Activated T-cell treated with anti-CD3 and anti-CD28 coated beads for 1 hour (primary cell): ENCODE measurements around the gene ATP5PD.
"Not testable (repeated sequence)": the region's sequence is repeated elsewhere in the genome, so short reads cannot be mapped to it uniquely, and the experiment has no call there.

Experiments
- DNase-seq: peaks from one replicate; pipeline ENCODE4 v3.0.0-alpha.2; 2020; ENCODE audit warnings: low read depth

Gene ATP5PD

DNA sequence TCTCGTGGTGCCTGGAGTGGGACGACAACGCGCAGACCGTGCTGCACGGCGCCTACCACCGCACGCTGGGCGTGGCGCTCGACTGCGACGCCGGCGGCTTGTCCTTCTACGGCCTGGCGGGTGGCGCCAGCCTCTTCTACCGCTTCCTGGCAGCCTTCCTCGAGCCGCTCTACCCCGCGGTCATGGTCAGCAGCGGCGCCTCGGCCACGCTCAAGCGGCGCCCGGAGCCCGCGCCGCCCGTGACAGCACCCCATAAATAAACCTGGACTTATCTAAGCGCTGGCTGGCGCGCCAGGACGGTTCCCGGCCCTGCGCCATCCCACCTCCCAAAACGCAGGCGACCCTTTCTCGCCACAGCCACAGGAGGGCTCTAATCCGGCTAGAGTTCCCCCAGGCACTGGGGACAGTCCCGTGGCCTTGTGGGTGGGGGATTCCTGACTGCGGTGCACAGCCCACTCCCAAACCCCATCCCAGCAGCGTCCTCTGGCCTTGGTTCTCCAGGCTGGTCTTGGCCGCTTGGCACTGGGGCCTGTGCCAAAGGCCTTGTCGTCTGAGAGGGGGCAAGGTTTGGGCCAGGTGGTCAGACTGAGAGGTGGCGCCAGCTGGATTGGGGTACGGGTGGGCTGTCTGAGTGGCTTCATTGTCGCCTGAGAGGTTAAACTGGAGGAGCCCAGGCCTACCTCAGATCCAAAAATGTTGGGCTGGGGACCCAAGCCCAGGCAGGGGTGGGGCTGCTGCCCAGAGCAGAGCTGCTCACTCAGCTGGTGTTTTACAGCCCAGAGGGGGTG is 30.9 kb upstream of the ATP5PD start:
- DNase-seq = peak; percentile 36

DNA sequence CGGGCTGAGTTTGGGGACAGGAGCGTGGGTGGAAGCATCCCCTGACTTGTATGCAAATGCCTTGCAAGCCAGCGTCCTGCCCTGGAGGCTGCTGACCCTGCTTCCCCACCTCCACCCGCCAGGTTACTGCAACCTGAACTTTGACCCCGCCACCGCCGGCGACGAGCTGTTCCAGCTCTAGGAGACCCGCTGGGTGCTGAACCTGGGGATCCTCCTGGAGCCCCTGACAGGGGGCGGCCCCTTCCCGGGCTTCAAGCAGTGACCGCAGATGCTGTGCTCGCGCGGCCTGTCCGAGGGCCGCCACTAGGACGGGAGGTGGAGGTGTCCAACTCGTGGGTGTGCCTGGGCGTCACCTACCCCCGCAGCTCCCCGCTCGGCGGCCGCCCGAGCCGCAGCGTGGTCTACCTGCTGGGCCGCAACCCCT is 30.3 kb upstream of the ATP5PD start:
- no peak for DNase-seq

GRCh38 chr17:75075597-75076336 is 29.0 kb upstream of the ATP5PD start:
- no peak for DNase-seq

DNA sequence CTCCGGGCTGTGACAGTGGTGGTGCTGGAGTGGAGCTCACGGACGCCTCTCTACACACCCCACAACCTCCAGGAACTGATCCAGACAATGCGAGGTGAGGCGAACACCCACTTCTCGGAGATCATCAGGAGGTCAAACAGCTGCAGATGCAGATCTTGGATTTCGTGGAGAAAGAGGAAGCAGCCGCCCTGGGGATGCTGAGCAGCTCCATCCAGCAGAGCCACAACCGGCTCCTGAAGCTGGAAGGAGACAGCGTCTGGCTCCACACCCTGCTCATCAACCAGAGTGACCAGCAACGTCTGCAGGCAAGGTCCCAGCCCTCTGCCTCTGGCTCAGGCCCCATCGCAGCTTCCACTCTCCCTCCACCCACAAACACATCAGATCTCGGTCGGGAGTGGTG is 27.8 kb upstream of the ATP5PD start:
- DNase-seq = no peak

DNA sequence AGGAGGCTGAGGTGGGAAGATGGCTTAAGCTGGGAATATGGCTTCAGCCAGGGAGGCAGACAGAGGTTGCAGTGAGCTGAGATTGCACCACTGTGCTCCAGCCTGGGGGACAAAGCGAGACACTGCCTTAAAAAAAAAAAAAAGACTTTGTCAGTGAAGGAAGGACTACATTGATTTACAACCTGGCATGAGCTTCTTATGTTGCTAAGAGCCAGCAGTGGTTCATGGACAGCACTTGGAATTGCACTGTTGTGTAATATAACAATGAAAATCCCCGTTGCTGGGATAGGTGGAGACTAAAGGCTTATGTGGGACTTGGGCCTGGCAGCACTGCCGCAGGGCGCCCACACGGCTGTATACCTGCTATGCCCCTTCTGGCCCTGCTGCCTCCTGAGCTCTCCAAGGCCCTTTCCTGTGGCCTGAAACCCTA is 26.9 kb upstream of the ATP5PD start:
- DNase-seq = no peak

GRCh38 chr17:75072909-75073308 is 26.1 kb upstream of the ATP5PD start:
- DNase-seq = not testable (repeated sequence)

DNA sequence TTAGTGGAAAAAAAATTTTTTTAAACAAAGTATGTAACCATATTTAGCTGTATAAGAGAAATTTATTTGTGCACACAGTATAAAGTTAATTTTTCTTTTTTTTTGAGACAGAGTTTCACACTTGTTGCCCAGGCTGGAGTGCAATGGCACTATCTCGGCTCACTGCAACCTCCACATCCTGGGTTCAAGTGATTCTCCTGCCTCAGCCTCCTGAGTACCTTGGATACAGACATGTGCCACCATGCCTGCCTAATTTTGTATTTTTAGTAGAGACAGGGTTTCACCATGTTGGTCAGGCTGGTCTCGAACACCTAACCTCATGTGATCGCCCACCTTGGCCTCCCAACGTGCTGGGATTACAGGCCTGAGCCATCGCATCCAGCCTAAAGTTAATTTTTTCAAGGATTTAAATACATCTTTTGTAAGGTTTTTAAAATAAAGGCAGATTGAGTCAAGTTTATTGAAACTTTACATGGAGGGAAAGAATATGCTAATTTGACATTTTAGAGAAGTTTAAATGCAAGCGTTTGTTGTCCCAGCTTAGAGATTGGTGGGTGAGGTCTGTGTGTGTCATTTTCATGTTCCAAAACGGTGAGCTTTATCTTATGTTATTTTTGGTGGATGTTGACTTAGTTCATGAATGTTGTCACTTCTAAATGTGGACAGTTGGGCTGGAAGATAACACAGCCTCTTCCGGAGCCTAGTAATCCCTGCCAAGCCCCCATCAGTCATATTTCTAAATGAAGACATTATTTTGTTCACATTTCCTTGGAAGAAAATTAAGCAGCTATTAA is 24.9 kb upstream of the ATP5PD start:
- not testable (repeated sequence) for DNase-seq

DNA sequence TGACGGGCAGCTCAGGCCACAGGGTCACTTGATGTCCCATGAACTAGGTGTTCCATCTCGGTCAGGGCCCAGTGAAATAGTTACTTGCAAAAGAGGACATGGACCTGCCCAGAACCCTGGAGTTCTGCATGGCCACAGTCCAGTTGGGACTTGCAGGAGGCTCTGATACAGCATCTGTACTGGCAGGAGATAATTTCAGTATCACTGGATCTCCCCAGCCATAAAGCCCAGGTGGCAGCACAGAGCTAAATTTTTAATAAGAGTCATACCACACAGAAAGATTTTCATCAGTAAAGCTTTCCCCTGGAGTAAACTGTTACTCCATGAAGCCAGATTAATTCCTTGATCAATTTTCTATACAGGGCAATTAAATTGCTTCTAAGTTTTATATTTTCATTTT is 23.0 kb upstream of the ATP5PD start:
- no peak for DNase-seq

GRCh38 chr17:75068750-75069149 is 22.0 kb upstream of the ATP5PD start:
- DNase-seq = no peak

DNA sequence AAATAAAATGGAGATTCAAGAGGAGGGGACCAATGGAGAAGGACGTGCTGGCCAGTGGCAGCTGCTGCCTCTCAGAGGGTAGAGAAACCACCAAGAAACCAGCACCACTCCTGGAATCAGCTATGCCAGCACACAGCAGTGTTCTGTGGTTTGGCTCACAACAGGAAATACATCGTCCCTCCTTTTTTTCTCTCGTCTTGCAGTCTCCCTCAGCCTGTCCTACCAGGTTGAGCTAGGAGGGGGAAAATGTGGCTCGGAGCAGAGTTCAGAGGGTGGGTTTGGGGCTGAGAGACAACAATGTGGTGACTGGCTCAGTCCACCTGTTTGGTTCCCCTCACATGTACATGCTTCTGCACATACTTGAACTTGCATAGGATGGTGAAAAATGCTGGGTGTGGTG is 21.1 kb upstream of the ATP5PD start:
- DNase-seq = no peak

DNA sequence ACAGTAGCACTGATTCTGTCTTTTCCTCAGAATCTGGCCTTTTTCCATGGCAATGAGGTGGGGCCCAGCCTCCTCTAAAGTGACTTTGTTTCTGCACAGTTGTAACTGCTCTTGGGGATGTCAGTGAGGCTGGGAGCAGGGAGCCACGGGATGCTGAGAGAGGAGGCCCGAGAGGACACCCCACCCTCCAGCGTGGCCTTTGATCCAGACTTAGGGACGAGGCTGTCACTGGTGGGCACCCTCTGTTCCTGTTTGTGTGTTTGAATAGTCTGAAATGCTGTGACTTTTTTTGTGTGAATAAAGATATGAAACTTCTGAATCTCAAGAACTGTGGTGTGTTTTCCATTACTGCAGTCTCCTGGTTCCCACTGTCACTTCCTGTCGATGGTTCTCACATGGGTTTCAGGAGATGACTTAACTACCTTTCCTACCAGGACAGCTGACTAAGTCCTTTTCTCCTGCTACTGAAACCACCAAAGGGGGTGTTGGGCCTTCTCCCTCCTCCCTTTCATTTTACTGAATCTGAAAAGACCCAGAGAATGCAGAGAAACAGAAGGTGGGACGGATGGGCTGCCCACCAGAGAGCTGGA is 18.9 kb upstream of the ATP5PD start:
- DNase-seq = no peak

GRCh38 chr17:75064867-75065561 is 18.2 kb upstream of the ATP5PD start:
- DNase-seq = no peak

DNA sequence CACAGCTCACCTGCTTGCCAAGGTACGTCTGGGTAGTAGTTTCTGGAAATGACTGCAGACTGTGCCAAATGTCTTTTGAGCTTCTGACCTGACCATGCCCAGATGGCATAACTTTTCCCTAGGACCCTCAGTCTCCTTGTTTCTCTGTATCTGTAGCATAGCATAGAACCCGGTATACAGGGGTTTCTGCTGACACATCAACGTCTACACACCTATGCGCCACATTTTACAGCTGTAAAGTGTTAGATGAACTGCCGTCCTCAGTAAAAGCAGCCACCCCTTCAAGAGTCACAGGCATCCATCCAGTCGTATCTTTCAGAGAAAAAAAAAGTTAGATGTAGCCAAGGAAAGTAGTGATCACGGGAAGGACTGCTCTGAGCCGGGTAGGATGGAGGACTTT is 17.7 kb upstream of the ATP5PD start:
- DNase-seq = no peak

DNA sequence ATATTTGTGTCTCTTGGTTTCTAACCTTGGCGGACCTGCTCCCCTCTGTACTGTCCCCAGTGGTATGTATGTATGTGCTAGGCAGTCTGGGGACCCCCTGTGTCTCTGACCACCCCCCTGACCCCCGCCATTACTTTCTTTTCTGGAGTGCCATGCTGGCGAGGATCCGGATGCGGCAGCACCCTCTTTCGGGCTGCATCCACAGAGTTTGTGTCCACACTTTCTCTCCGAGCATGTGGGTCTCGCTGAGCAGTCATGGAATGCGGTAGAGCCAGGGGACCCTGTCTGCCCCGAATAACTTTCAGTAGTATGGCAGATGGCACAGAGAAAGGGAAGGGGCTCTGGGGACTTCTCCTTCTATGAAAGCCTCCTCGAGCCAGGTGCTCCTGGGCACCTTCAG is 17.3 kb upstream of the ATP5PD start:
- no peak for DNase-seq

GRCh38 chr17:75063626-75064025 is 16.9 kb upstream of the ATP5PD start:
- DNase-seq = no peak

DNA sequence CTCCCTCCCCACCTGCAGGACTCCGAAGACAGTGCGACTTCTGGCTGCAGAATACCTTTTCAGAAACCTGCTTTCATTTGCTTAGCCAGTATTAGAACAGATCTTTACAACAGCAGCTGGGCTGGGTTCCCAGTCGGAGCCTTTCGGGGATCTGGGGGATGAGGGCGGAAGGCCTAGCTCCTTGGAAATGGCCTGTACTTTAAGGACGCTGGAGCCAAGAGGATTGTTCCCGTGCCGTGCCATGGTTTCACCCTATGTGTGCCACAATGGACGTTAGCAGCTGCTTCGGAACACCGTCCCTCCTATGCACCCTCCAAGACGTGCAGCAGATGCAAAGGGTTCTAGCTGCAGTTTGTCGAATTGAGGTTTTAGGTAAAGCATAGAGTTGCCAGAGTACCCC is 16.4 kb upstream of the ATP5PD start:
- DNase-seq = no peak

DNA sequence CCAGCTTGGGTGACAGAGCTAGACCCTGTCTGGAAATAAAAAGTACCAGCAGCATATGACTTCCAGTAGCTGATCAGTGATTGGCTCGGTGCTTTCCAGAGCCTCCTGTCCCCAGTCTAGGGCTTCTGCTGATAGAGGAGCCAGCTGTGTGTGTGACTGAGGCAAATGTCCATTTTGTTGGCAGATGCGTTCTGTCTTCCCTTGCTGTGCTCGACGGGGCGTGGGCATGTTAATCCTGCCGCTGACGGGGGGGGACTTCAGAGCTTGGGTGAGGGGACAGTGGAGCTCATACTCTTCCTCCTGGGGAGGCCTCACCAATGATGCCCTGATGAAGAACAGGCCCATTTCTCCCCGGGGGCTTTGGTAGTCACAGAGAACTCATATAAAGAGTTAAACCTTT is 14.8 kb upstream of the ATP5PD start:
- no peak for DNase-seq

DNA sequence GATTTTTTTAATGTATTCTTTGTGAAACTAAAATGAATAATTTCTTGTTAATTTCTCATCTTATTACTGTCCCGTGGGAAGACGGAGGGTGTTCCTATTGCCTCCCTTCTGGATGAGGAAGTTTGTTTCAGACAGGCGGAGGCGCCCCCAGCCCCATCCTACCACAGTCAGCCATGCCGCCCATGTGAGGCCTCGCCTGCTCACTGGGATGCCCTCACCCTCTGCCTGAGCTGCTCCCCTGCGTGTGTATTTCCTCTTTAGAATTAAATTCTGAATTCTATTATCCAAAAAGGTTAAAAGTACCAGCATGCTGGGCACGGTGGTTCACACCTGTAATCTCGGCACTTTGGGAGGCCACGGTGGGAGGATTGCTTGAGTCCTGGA is 14.3 kb upstream of the ATP5PD start:
- no peak for DNase-seq

- no peak for DNase-seq
Observed at GRCh38 chr17:75060434-75061054, 13.8 kb upstream of the ATP5PD start.

DNA sequence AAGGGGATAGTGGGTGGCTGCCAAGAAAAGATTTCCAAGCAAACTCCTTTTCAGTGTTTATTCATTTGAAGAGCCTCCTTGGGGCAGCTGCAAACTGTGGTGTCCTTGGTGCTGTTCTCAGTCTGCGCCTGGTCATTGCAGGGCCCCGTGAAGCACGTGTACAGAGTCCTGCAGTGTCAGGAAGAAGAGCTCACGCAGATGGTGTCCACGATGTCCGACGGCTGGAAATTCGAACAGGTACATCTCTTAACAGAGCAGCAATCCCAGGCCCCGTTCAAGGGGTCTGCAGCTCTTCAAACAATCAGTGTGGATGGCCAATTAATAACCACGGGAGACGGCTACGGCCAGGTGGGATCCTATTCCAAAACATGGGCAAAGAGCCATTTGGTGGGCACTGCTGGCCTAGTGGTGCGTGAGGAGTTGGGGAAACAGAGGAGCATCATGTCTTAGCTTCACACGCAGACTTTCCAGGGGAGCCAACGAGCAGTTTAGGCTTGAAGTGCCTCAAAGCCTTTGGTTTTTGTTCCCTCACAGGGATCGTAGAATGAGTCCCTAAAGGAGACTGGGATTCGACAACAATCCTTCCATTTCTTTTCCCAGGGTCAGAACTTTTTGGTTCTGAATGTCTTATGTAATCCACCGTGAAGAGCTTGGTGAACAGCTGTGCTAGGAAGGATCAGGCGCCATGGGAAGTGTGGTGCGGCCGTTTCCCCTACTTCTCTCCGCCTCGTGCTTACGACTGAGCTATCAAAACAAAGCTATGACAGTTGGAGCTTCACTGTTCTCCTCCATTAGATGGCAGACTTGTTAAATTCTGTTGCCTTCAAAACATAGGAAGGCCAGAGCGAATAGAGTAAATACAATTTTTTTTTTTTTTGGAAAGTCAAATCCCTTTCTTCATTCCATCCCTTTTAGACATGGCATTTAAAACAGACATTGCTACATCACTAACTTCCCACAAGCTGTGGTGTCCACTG is 12.9 kb upstream of the ATP5PD start:
- no peak for DNase-seq
